Epithelial cell of proximal tubule (primary cell): ENCODE measurements around the gene RENBP. TPM values are rescaled to one million over a fixed set of nuclear protein-coding genes. Genes with fewer than 3 reads are reported as not detected.

ENCODE experiments used
- DNase-seq: peaks from one replicate; pipeline ENCODE4 v3.0.0-alpha.2; 2011; ENCODE audit warnings: low read depth
- H3K4me3 ChIP-seq: 2 replicates; pipeline ENCODE4 v1.5.1; 2011; ENCODE audit warnings: low read depth, mild to moderate bottlenecking, low read length
- total RNA-seq: library from RNA; depleted of rRNA; stranded (reverse); fragments of >200 nt; gene quantifications from 2 replicates; pipeline ENCODE4 v1.2.3, GENCODE V29; 2015
- TF ChIP-seq, protein P1 (sequence below): conservative IDR thresholded peaks from 2 replicates; pipeline ENCODE4 v1.5.1; 2012; ENCODE audit warnings: low read depth, mild to moderate bottlenecking, low read length

Gene RENBP
- total RNA-seq, 1 donor from 2014 or later = 0.92 TPM

DNA sequence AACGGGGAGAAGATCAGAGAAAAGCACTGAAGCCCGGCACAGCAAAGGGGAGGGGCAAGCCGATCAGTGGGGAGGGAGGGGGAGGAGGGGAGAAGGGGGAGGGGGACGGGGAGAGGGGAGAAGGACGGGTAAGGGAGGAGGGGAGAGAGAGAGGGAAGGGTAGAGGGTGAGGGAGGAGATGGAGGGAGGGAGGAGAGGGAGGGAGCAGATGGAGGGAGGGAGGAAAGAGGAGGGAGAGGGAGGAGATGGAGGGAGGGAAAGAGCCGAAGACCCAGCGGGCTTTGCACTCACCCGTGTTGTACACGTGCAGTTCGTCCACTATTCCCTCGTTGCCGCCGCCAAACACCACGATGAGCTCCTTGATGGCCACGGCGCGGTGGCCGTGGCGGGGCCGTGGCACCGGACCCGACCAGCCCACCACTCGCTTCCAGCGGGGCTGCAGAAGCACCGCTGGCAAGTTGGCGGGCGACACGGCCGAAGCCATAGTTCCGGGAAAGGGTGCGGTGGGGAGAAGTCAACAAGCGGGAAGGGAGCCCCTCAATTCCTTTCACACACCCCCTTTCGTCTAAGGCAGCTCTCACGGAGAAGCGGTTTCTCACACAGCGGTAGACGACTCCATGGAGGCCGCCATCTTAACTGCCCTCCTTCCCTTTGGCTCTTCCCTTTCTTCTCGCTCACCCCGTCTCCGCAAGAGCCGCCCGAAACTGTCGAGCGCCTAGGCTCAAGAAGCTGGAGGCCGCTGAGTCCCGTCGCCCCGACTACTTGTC is 26.1 kb upstream of the RENBP start:
- no peak for DNase-seq
- TF ChIP-seq, protein P1, sequence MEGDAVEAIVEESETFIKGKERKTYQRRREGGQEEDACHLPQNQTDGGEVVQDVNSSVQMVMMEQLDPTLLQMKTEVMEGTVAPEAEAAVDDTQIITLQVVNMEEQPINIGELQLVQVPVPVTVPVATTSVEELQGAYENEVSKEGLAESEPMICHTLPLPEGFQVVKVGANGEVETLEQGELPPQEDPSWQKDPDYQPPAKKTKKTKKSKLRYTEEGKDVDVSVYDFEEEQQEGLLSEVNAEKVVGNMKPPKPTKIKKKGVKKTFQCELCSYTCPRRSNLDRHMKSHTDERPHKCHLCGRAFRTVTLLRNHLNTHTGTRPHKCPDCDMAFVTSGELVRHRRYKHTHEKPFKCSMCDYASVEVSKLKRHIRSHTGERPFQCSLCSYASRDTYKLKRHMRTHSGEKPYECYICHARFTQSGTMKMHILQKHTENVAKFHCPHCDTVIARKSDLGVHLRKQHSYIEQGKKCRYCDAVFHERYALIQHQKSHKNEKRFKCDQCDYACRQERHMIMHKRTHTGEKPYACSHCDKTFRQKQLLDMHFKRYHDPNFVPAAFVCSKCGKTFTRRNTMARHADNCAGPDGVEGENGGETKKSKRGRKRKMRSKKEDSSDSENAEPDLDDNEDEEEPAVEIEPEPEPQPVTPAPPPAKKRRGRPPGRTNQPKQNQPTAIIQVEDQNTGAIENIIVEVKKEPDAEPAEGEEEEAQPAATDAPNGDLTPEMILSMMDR = no peak
- H3K4me3 ChIP-seq = peak overlapping the region; percentile 83

DNA sequence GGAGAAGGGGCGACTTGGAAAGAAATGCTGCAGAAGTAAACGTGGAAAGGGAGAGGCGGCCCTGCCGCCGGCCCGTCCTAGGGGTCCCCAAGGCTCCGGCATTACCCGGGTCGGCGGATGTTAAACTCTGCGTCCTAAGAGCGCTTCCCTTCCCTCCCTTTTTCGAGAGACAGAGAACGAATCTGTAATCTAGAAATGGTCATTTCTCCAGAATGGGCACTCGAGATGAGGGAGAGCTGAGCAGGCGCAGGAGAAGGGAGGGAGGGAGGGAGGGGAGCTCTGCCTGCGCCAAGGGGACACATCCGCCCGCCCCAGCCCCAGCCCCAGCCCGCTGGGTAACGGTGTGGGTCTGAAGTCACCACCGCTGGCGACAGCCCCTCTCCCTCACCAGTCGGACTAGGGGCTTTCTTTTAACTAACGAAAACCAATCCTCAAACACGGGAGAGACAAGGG is 25.5 kb upstream of the RENBP start:
- TF ChIP-seq, protein P1 = no peak

DNA sequence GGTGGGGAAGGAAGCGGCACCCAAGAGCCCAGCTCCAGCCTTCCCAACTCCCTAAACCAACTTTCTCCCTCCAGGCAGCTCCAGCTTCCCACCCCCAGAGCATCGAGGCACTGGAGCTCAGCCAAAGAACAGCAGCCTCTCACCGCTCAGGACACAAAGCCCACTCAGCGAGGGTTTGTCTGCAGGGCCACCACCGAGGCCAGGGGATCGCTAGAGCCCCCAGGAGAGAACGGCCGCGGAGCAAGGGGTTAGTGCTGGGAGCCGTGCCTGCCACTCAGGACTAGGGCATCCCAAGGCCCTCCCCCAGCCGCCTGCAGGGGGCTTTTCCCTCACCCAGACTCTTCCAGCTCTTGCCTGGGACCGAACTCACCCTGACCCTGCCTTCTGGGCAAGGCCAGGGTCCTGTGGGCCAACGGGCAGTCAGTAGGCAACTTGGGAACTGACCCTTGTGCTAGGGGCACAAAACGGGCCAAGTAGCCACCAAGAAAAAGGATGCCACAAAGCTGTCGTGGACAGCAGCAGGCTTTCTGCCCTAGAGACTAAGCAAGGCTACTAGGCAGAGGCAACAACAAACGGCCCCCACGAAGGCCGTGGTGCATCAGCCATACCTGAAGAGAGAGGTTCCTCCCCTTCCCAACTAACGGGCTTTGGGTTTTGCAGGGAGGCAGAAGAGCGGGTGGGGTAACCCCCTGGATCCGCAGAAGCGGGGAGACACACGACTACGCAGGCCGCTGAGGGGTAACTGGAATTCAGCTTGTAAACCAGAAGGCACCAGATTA is 24.9 kb upstream of the RENBP start:
- DNase-seq = no peak
- peak overlapping the region; percentile 83 for H3K4me3 ChIP-seq
- TF ChIP-seq, protein P1 = no peak

More for the DNA sequence above, 25.5 kb upstream of the RENBP start:
- H3K4me3 ChIP-seq = peak overlapping the region; percentile 83
- no peak for DNase-seq

DNA sequence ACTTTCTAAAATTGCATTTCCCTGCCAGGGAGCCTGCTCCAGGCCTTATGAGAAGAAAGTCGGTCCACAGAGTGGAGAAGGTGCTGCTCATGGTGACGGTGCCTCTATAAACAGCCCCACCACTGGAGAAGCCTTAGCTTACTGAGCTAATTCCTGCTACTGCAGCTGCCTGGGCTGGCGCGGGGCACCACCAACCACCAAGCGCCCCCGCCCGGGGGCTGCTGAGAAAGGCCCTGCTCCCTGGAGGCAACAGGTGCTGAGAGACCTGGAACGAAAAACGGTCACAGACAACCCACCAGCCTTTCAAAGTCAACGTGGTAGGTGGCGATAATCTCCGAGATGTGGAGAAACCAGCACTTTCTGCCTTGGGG is 24.3 kb upstream of the RENBP start:
- TF ChIP-seq, protein P1 = no peak
- H3K4me3 ChIP-seq = peak overlapping the region; percentile 83
- DNase-seq = no peak

DNA sequence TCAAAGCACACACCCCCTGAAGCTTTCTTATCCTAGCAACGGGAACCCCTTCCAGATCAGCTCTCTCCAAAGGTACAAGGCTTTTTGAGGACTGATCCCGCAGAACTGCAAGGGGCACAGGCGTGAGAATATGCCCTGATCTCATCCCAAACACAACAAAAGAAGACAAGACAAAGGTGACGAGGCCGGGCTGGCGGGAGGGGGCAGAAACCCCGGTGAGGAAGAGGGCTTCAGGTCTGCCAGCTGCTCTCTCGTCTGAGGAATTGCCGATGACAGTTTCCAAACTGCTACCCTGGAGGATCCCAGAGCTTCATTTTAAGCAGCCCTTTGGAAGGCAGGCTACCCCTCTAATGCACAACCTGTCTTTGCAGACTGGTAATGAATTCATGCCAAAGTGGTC is 23.8 kb upstream of the RENBP start:
- peak overlapping the region; percentile 83 for H3K4me3 ChIP-seq
- DNase-seq = no peak
- TF ChIP-seq, protein P1 = no peak

DNA sequence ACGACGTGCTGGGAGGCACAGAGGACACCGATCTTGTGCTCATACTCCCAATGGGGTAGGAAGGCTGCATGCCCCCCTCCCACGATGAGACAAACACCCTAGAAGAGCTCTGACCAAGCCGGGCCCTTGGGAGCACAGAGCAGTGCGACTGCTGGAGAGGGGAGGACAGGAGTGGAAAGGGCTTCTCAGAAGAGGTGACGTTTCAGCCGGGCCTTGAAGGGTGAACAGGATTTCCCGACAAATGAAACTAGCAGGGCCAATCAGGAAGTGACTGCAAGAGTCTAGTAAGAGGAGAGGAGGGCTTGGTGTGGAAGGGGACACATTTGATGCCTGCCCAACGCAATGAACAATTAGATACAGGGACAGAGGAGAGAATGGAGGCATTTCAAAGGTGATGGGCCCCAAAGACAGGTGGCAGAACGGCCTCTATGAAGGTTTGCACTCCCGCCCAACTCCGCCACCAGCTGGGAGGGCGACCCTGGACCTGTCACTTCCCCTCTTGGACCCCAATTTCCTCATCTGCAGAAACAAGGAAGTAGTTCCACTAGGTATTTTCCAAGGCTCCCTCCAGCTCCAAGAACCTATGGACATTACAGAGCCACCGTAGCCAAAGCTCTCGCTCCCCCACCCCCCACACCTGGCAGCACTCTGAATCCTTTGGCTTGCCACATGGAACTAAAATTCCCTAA is 23.2 kb upstream of the RENBP start:
- TF ChIP-seq, protein P1 = no peak
- H3K4me3 ChIP-seq = no peak overlapping the region
- DNase-seq = no peak
